ENCODE measurements around the gene EIF2D. TPM values are rescaled to one million over a fixed set of nuclear protein-coding genes. Genes with fewer than 3 reads are reported as not detected.
"Not testable (repeated sequence)": the region's sequence is repeated elsewhere in the genome, so short reads cannot be mapped to it uniquely, and the experiment has no call there.

The EIF2D gene
- total and polyA plus RNA-seq, 2 donors = 44.3 to 47.8 TPM

- Histone ChIP-seq H3K36me3 (ENCODE audit: insufficient read depth) (no peaks in the 10 kb centered on the region), H3K4me3 (ENCODE audit: low read depth, low read length) (no peak overlapping the region), H3K27ac (ENCODE audit: low read depth) (no peak overlapping the region), H3K4me1 (ENCODE audit: insufficient read depth) (no peaks in the 10 kb centered on the region)
- 66% methylated on average over 6 of the region's 6 CpGs for WGBS
- DNase-seq (ENCODE audit: extremely low spot score) = no peak
Measured at GRCh38 chr1:206588492-206588891, 23.8 kb downstream of the EIF2D start.

- H3K4me1 ChIP-seq (ENCODE audit: insufficient read depth) = no peaks in the 10 kb centered on the region
- no peak for DNase-seq (ENCODE audit: extremely low spot score)
- WGBS = 86% methylated on average over 14 of the region's 14 CpGs
- H3K27ac ChIP-seq (ENCODE audit: low read depth) = peak overlapping the region; percentile 56
- H3K4me3 ChIP-seq (ENCODE audit: low read depth, low read length) = no peak overlapping the region
- no peaks in the 10 kb centered on the region for H3K36me3 ChIP-seq (ENCODE audit: insufficient read depth)
Measured at GRCh38 chr1:206587904-206588303, 24.4 kb downstream of the EIF2D start.

GRCh38 chr1:206586501-206587445 is 25.5 kb downstream of the EIF2D start:
- no peak overlapping the region for H3K27ac ChIP-seq (ENCODE audit: low read depth)
- DNase-seq (ENCODE audit: extremely low spot score) = no peak

GRCh38 chr1:206584683-206585082 is 27.6 kb downstream of the EIF2D start:
- no peak for DNase-seq (ENCODE audit: extremely low spot score)
- H3K27ac ChIP-seq (ENCODE audit: low read depth) = no peak overlapping the region
- H3K36me3 ChIP-seq (ENCODE audit: insufficient read depth) = no peaks in the 10 kb centered on the region
- H3K4me1 ChIP-seq (ENCODE audit: insufficient read depth) = no peaks in the 10 kb centered on the region
- no peak overlapping the region for H3K4me3 ChIP-seq (ENCODE audit: low read depth, low read length)
- 82% methylated on average over 4 of the region's 4 CpGs for WGBS

More at GRCh38 chr1:206586501-206587445, 25.5 kb downstream of the EIF2D start:
- 67% methylated on average over 13 of the region's 13 CpGs for WGBS
- Histone ChIP-seq H3K36me3 (ENCODE audit: insufficient read depth) (no peaks in the 10 kb centered on the region), H3K4me3 (ENCODE audit: low read depth, low read length) (no peak overlapping the region), H3K4me1 (ENCODE audit: insufficient read depth) (no peaks in the 10 kb centered on the region)

GRCh38 chr1:206583707-206584648 is 28.3 kb downstream of the EIF2D start:
- no peak overlapping the region for H3K27ac ChIP-seq (ENCODE audit: low read depth)
- no peak for DNase-seq (ENCODE audit: extremely low spot score)
- no peaks in the 10 kb centered on the region for H3K4me1 ChIP-seq (ENCODE audit: insufficient read depth)
- 85% methylated on average over 16 of the region's 16 CpGs for WGBS
- H3K36me3 ChIP-seq (ENCODE audit: insufficient read depth) = no peaks in the 10 kb centered on the region
- H3K4me3 ChIP-seq (ENCODE audit: low read depth, low read length) = no peak overlapping the region

GRCh38 chr1:206582971-206583706 is 29.1 kb downstream of the EIF2D start:
- Histone ChIP-seq H3K4me1 (ENCODE audit: insufficient read depth) (no peaks in the 10 kb centered on the region), H3K36me3 (ENCODE audit: insufficient read depth) (no peaks in the 10 kb centered on the region), H3K27ac (ENCODE audit: low read depth) (no peak overlapping the region), H3K4me3 (ENCODE audit: low read depth, low read length) (no peak overlapping the region)
- DNase-seq (ENCODE audit: extremely low spot score) = no peak
- 76% methylated on average over 18 of the region's 18 CpGs for WGBS

GRCh38 chr1:206582537-206582936 is 29.7 kb downstream of the EIF2D start:
- WGBS = 87% methylated on average over 5 of the region's 5 CpGs
- no peaks in the 10 kb centered on the region for H3K36me3 ChIP-seq (ENCODE audit: insufficient read depth)

GRCh38 chr1:206581571-206581981 is 30.7 kb downstream of the EIF2D start:
- 73% methylated on average over 10 of the region's 10 CpGs for WGBS
- H3K4me3 ChIP-seq (ENCODE audit: low read depth, low read length) = no peak overlapping the region
- no peaks in the 10 kb centered on the region for H3K4me1 ChIP-seq (ENCODE audit: insufficient read depth)
- no peak for DNase-seq (ENCODE audit: extremely low spot score)
- no peak overlapping the region for H3K27ac ChIP-seq (ENCODE audit: low read depth)
- no peaks in the 10 kb centered on the region for H3K36me3 ChIP-seq (ENCODE audit: insufficient read depth)

More at GRCh38 chr1:206582537-206582936, 29.7 kb downstream of the EIF2D start:
- no peak for DNase-seq (ENCODE audit: extremely low spot score)
- no peak overlapping the region for H3K4me3 ChIP-seq (ENCODE audit: low read depth, low read length)
- H3K4me1 ChIP-seq (ENCODE audit: insufficient read depth) = no peaks in the 10 kb centered on the region
- H3K27ac ChIP-seq (ENCODE audit: low read depth) = no peak overlapping the region

- not testable (repeated sequence) for H3K4me3 ChIP-seq (ENCODE audit: low read depth, low read length); DNase-seq (ENCODE audit: extremely low spot score); H3K27ac ChIP-seq (ENCODE audit: low read depth); H3K4me1 ChIP-seq (ENCODE audit: insufficient read depth); H3K36me3 ChIP-seq (ENCODE audit: insufficient read depth)
- WGBS = 96% methylated on average over 7 of the region's 7 CpGs
Measured at GRCh38 chr1:206581114-206581497, 31.2 kb downstream of the EIF2D start.

GRCh38 chr1:206580438-206581113 is 31.7 kb downstream of the EIF2D start:
- H3K27ac ChIP-seq (ENCODE audit: low read depth) = no peak overlapping the region
- no peaks in the 10 kb centered on the region for H3K36me3 ChIP-seq (ENCODE audit: insufficient read depth)
- no peaks in the 10 kb centered on the region for H3K4me1 ChIP-seq (ENCODE audit: insufficient read depth)
- DNase-seq (ENCODE audit: extremely low spot score) = no peak
- 93% methylated on average over 8 of the region's 8 CpGs for WGBS
- H3K4me3 ChIP-seq (ENCODE audit: low read depth, low read length) = no peak overlapping the region

GRCh38 chr1:206579747-206580437 is 32.4 kb downstream of the EIF2D start:
- no peaks in the 10 kb centered on the region for H3K4me1 ChIP-seq (ENCODE audit: insufficient read depth)
- H3K36me3 ChIP-seq (ENCODE audit: insufficient read depth) = no peaks in the 10 kb centered on the region
- no peak for DNase-seq (ENCODE audit: extremely low spot score)
- no peak overlapping the region for H3K27ac ChIP-seq (ENCODE audit: low read depth)
- H3K4me3 ChIP-seq (ENCODE audit: low read depth, low read length) = no peak overlapping the region
- WGBS = 76% methylated on average over 11 of the region's 11 CpGs

GRCh38 chr1:206578978-206579374 is 33.3 kb downstream of the EIF2D start:
- Histone ChIP-seq H3K4me1 (ENCODE audit: insufficient read depth) (no peaks in the 10 kb centered on the region), H3K27ac (ENCODE audit: low read depth) (no peak overlapping the region), H3K36me3 (ENCODE audit: insufficient read depth) (no peaks in the 10 kb centered on the region), H3K4me3 (ENCODE audit: low read depth, low read length) (no peak overlapping the region)
- WGBS = 87% methylated on average over 4 of the region's 4 CpGs
- no peak for DNase-seq (ENCODE audit: extremely low spot score)
